NCI-H345 (cell line): Measurements from ENCODE around the gene GTF3C5.
A peak's percentile ranks its signal among the peaks of the same experiment; 100 is the strongest.
"Not testable (repeated sequence)": the region's sequence is repeated elsewhere in the genome, so short reads cannot be mapped to it uniquely, and the experiment has no call there.

Experiments used
- DNase-seq: peaks from one replicate; lab custom pipeline; 2025; lab: John Stamatoyannopoulos, UW

Gene GTF3C5

DNA sequence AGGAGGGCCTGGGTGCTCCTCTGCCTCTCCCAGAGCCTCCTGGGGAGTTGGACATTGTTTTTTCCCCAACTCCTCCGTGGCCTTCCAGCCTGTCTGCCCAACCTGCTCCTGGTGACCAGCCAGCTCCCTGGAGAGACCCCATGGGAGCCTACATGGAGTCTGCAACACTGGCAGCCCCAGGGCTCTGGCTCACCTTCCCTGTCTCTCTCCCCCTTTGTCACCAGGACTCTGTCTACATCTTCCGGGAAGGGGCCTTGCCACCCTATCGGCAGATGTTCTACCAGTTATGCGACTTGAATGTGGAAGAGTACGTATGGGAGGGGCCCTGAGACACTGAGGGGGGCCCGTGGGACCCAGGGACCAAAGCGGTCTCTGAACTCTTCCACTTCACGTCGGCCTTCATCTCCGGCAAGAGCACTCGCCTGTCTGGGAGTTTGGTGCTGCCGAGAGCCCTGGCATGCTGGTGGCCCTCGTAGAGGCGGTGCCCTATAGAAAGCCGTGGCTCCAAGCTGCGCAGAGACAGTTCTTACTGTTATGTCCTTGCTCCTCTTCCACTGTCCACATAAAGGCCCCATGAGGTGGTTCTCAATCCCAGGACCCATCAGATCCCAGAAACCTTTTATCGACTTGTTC, 25.1 kb downstream of the GTF3C5 start:
- DNase-seq = no peak

DNA sequence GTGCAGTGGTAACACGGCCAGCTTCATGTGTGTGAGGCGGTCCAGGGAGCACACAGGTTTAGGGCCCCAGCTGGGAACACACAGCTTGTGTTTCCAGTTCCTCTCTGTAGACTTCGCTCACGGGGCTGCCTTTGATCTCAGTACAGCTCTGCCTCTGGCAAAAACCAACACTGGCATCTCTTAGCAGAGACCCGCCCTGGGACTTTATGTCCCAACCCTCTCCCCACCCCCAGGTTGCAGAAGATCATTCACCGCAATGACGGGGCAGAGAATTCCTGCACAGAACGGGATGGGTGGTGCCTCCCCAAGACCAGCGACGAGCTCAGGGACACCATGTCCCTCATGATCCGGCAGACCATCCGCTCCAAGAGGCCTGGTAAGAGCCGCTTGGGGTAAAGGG, 25.7 kb downstream of the GTF3C5 start:
- DNase-seq = no peak

DNA sequence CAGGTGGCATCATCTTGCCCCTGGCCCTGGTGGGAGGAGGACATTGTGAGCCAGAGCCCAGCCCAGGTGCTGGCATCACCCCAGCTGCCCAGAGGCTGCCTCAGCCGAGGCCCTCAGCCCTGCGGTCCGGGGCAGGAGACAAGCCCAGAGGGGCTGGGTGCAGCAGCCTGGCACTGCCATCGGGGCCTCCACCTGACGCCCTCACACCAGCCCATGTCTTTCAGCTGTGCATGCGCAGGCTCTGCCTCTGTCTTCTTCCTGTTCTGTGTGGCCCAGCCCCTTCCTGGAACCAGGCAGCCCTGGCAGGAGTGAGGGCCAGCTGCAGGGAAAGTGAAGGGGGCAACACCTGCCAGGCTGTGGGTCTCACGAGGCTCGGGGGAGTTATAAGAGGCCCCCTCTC, 26.2 kb downstream of the GTF3C5 start:
- DNase-seq = no peak

DNA sequence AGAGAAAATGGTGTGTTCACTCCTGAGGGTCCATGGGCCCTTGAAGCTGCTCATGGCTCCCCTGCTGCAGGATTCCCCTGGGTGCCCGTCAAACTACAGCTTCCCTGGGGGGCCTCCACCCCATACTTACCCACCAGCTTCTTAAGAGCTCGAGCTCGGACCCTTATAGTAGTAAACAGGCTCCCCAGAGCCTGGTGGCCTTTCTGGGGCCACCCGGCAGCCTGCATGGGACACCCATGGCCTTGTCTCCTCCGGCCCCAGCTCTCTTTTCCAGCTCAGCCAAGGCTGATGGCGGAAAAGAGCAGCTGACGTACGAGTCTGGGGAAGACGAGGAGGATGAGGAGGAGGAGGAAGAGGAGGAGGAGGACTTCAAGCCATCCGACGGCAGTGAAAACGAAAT, 26.8 kb downstream of the GTF3C5 start:
- DNase-seq = no peak

DNA sequence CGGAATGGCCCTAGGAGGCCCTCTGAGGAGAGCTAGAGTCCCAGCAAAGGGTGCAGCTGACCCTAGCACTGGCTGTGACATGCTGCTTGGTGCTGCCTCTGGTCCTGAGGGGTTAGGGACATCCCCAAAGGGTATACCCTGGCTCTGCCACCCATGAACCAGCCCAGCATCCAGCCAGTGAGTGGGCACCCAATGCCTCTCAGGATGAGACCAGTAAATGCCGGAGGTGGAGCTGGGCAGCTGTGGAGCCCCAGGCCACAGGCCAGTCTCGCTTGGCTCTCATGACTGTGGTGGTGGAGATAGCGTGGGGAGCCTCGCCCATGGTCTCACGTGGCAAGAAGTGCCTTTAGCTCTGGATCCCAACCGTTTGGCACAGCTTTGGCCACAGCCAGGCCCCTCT, 27.3 kb downstream of the GTF3C5 start:
- DNase-seq = no peak

DNA sequence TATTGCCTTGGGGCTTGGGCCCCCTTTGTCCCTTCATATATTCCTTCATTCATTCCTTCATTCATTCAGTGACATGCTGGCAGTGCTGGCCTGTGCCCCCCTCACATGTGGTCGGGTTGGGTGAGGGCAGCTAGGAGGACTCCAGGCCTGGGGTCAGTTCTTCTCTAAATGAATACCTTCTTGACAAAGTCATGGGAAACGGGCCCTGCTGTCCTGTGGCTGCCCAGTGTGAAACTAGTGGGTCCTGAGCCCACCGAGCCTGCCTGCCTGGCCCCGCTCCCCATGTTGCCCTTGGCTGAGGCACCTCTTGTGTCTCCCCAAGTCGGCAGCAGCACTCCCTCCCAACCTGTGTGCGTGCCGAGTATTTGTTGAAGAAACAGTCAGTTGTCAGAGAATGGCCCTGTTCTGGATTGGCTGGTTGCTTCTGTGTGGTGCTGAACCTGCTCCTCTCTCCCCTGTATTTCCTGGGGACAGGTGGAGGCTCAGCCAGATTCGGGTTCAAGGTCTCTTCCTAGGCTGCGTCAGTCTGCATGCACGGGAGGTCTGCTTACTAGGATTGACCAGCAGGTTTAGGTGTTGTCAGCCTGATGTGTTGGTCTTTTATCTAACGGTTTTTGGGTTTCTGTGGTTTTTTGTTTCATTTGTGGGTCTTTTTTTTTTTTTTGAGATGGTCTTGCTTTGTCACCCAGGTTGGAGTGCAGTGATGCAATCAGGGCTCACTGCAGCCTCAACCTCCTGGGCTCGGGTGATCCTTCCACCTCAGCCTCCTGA, 27.9 kb downstream of the GTF3C5 start:
- no peak for DNase-seq

DNA sequence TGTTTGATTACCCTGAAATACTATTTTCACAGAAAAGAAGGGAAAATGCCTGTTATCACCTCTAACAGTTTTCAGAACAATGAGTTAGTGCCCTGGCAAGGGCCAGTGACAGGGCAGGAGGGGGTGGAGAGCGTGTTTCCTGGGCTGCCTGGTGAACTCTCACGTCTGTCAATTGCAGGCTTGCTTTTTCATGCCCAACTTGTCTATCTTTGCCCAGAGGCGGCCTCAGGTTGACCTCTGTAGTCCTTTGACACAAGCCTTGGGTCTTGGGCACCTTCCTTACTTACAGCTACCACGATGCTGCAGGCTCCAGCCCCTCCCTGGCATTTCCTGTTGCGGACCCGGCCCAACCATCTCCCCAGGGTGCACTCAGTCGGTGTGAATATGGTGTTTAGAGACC, 28.8 kb downstream of the GTF3C5 start:
- no peak for DNase-seq

DNA sequence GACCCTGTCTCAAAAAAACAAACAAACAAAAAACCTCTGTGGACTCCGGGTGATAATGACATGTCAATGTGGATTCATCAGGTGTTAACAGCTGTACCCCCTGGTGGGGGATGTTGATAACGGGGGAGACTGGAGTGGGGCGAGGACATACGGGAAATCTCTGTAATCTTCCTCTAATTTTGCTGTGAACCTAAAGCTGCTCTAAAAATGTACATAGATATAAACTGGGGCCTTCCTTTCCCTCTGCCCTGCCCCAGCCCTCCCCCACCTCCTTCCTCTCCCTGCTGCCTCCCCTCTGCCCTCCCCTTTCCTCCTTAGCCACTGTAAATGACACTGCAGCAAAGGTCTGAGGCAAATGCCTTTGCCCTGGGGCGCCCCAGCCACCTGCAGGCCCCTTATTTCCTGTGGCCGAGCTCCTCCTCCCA, 29.6 kb downstream of the GTF3C5 start:
- DNase-seq = peak; percentile 18

DNA sequence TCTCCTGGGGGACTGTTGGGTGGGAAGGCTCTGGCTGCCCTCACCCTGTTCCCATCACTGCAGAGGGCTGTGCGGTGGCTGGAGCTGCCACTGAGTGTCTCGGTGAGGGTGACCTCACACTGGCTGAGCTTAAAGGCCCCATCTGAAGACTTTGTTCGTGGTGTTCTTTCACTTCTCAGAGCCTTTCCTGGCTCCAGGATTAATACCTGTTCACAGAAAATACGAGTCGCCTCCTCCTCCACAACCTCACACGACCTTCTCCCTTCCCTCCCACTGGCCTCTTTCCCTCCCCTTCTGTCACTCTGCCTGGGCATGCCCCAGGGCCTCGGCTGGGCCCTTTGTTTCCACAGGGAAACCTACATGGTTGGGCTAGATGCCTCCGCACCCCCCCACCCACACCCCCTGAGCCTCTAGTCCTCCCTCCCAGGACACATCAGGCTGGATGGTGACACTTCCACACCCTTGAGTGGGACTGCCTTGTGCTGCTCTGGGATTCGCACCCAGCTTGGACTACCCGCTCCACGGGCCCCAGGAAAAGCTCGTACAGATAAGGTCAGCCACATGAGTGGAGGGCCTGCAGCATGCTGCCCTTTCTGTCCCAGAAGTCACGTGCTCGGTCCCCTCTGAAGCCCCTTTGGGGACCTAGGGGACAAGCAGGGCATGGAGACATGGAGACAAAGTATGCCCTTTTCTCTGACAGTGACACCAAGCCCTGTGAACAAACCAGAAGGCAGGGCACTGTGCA, 30.4 kb downstream of the GTF3C5 start:
- peak; percentile 51 for DNase-seq

DNA sequence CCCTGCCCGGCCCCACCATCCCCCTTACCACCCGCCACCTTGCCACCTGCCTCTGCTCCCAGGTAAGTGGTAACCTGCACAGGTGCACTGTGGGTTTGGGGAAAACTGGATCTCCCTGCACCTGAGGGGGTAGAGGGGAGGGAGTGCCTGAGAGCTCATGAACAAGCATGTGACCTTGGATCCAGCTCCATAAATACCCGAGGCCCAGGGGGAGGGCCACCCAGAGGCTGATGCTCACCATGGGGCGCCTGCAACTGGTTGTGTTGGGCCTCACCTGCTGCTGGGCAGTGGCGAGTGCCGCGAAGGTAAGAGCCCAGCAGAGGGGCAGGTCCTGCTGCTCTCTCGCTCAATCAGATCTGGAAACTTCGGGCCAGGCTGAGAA, 31.0 kb downstream of the GTF3C5 start, which contains the start of gene CEL:
CEL (plus strand) TSS at position 218 of the 382 bp plus-strand sequence; CDS start at position 240, 22 bp downstream.
- peak; percentile 90 for DNase-seq

DNA sequence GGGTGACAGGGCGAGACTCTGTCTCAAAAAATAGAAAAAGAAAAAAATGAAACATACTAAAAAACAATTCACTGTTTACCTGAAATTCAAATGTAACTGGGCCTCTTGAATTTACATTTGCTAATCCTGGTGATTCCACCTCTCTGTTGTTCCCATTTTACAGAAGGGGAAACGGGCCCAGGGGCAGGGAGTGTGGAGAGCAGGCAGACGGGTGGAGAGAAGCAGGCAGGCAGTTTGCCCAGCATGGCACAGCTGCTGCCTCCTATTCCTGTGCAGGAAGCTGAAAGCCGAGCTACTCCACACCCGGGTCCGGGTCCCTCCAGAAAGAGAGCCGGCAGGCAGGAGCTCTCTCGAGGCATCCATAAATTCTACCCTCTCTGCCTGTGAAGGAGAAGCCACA, 31.8 kb downstream of the GTF3C5 start:
- not testable (repeated sequence) for DNase-seq

DNA sequence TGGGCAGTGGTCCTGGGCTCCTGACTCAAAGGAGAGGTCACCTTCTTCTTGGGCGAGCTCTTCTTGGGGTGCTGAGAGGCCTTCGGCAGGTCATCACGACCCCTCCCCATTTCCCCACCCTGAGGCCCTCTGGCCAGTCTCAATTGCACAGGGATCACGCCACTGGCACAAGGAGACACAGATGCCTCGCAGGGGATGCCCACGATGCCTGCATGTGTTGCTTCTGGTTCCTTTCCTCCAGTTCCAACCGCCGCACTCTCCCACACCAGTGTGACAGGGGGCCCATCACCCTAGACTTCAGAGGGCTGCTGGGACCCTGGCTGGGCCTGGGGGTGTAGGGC, 32.3 kb downstream of the GTF3C5 start:
- DNase-seq = no peak

DNA sequence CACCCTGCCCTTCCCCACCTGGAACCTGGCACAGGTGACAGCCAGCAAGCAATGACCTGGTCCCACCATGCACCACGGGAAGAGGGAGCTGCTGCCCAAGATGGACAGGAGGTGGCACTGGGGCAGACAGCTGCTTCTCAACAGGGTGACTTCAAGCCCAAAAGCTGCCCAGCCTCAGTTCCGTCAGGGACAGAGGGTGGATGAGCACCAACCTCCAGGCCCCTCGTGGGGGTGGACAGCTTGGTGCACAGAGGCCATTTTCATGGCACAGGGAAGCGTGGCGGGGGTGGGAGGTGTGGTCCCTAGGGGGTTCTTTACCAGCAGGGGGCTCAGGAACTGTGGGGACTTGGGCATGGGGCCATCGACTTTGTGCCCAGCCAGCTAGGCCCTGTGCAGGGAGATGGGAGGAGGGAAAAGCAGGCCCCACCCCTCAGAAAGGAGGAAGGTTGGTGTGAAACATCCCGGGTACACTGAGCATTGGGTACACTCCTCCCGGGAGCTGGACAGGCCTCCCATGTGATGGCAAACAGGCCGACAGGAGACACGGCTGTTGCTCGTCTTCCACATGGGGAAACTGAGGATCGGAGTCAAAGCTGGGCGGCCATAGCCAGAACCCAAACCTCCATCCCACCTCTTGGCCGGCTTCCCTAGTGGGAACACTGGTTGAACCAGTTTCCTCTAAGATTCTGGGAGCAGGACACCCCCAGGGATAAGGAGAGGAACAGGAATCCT, 32.9 kb downstream of the GTF3C5 start:
- no peak for DNase-seq

DNA sequence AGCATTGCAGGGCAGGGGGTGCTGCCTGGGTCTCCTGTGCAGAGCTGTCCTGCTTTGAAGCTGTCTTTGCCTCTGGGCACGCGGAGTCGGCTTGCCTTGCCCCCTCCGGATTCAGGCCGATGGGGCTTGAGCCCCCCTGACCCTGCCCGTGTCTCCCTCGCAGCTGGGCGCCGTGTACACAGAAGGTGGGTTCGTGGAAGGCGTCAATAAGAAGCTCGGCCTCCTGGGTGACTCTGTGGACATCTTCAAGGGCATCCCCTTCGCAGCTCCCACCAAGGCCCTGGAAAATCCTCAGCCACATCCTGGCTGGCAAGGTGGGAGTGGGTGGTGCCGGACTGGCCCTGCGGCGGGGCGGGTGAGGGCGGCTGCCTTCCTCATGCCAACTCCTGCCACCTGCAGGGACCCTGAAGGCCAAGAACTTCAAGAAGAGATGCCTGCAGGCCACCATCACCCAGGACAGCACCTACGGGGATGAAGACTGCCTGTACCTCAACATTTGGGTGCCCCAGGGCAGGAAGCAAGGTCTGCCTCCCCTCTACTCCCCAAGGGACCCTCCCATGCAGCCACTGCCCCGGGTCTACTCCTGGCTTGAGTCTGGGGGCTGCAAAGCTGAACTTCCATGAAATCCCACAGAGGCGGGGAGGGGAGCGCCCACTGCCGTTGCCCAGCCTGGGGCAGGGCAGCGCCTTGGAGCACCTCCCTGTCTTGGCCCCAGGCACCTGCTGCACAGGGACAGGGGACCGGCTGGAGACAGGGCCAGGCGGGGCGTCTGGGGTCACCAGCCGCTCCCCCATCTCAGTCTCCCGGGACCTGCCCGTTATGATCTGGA, 33.7 kb downstream of the GTF3C5 start:
- DNase-seq = no peak

DNA sequence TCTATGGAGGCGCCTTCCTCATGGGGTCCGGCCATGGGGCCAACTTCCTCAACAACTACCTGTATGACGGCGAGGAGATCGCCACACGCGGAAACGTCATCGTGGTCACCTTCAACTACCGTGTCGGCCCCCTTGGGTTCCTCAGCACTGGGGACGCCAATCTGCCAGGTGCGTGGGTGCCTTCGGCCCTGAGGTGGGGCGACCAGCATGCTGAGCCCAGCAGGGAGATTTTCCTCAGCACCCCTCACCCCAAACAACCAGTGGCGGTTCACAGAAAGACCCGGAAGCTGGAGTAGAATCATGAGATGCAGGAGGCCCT, 34.2 kb downstream of the GTF3C5 start:
- DNase-seq = no peak

DNA sequence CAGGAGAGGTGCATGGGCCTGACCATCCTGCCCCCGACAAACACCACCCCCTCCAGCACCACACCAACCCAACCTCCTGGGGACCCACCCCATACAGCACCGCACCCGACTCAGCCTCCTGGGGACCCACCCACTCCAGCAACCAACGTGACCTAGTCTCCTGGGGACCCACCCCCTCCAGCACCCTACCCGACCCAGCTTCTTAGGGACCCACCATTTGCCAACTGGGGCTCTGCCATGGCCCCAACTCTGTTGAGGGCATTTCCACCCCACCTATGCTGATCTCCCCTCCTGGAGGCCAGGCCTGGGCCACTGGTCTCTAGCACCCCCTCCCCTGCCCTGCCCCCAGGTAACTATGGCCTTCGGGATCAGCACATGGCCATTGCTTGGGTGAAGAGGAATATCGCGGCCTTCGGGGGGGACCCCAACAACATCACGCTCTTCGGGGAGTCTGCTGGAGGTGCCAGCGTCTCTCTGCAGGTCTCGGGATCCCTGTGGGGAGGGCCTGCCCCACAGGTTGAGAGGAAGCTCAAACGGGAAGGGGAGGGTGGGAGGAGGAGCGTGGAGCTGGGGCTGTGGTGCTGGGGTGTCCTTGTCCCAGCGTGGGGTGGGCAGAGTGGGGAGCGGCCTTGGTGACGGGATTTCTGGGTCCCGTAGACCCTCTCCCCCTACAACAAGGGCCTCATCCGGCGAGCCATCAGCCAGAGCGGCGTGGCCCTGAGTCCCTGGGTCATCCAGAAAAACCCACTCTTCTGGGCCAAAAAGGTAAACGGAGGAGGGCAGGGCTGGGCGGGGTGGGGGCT, 35.6 kb downstream of the GTF3C5 start:
- DNase-seq = no peak

DNA sequence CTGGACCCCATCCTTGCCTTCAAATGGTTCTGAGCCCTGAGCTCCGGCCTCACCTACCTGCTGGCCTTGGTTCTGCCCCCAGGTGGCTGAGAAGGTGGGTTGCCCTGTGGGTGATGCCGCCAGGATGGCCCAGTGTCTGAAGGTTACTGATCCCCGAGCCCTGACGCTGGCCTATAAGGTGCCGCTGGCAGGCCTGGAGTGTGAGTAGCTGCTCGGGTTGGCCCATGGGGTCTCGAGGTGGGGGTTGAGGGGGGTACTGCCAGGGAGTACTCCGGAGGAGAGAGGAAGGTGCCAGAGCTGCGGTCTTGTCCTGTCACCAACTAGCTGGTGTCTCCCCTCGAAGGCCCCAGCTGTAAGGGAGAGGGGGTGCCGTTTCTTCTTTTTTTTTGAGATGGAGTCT, 36.2 kb downstream of the GTF3C5 start:
- no peak for DNase-seq

DNA sequence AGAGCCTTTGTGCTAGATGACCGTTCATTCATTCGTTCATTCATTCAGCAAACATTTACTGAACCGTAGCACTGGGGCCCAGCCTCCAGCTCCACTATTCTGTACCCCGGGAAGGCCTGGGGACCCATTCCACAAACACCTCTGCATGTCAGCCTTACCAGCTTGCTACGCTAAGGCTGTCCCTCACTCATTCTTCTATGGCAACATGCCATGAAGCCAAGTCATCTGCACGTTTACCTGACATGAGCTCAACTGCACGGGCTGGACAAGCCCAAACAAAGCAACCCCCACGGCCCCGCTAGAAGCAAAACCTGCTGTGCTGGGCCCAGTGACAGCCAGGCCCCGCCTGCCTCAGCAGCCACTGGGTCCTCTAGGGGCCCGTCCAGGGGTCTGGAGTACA, 37.0 kb downstream of the GTF3C5 start:
- DNase-seq = no peak

DNA sequence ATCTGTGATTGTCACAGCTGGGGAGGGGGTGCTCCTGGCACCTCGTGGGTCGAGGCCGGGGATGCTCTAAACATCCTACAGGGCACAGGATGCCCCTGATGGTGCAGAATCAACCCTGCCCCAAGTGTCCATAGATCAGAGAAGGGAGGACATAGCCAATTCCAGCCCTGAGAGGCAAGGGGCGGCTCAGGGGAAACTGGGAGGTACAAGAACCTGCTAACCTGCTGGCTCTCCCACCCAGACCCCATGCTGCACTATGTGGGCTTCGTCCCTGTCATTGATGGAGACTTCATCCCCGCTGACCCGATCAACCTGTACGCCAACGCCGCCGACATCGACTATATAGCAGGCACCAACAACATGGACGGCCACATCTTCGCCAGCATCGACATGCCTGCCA, 37.6 kb downstream of the GTF3C5 start:
- DNase-seq = not testable (repeated sequence)

DNA sequence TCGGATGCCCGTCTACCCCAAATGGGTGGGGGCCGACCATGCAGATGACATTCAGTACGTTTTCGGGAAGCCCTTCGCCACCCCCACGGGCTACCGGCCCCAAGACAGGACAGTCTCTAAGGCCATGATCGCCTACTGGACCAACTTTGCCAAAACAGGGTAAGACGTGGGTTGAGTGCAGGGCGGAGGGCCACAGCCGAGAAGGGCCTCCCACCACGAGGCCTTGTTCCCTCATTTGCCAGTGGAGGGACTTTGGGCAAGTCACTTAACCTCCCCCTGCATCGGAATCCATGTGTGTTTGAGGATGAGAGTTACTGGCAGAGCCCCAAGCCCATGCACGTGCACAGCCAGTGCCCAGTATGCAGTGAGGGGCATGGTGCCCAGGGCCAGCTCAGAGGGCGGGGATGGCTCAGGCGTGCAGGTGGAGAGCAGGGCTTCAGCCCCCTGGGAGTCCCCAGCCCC, 39.7 kb downstream of the GTF3C5 start:
- not testable (repeated sequence) for DNase-seq

DNA sequence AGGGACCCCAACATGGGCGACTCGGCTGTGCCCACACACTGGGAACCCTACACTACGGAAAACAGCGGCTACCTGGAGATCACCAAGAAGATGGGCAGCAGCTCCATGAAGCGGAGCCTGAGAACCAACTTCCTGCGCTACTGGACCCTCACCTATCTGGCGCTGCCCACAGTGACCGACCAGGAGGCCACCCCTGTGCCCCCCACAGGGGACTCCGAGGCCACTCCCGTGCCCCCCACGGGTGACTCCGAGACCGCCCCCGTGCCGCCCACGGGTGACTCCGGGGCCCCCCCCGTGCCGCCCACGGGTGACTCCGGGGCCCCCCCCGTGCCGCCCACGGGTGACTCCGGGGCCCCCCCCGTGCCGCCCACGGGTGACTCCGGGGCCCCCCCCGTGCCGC, 40.2 kb downstream of the GTF3C5 start:
- DNase-seq = not testable (repeated sequence)
